ENCODE results near the gene TCIRG1. TPM values are rescaled to one million over a fixed set of nuclear protein-coding genes. Genes with fewer than 3 reads are reported as not detected.

Gene TCIRG1
- total and polyA plus RNA-seq, 2 of the 13 experiments (the other 11 are each of a cell fraction or from before 2014, with no cell fraction given): 48.0 to 69.6 TPM

GRCh38 chr11:68099474-68100405, 60.9 kb downstream of the TCIRG1 start (continued):
- 0 out of 2 replicates have a peak, but pooled peaks have one; percentile 44 for TF ChIP-seq ZNF318 (CRISPR knock-in tag; IDR thresholded peaks at IDR 0.05)
- TF ChIP-seq BCL6 (CRISPR knock-in tag; IDR thresholded peaks at IDR 0.05): peak; percentile 97
- no peak for TF ChIP-seq ZNF225 (CRISPR knock-in tag; IDR thresholded peaks at IDR 0.05)
- no peak for TF ChIP-seq PRDM15 (CRISPR knock-in tag; IDR thresholded peaks at IDR 0.05)
- TF ChIP-seq DNMT1 (CRISPR knock-in tag; IDR thresholded peaks at IDR 0.05): no peak
- TF ChIP-seq XBP1 (CRISPR knock-in tag; IDR thresholded peaks at IDR 0.05): no peak
- peak; percentile 91 for TF ChIP-seq ARID5B (CRISPR knock-in tag; IDR thresholded peaks at IDR 0.05)
- peak; percentile 48 to 69; a peak in 3 of 4 replicates for TF ChIP-seq HMGXB4 (CRISPR knock-in tag; IDR thresholded peaks at IDR 0.05; ENCODE audit: borderline replicate concordance in 1 of 2, low read depth in 1 of 2)
- no peak for TF ChIP-seq JUNB (CRISPR knock-in tag; IDR thresholded peaks at IDR 0.05; ENCODE audit: borderline replicate concordance)

Data from HepG2 (cell line).